Caco-2 (cell line): Measurements from ENCODE around the gene SCUBE3. TPM values are rescaled to one million over a fixed set of nuclear protein-coding genes. Genes with fewer than 3 reads are reported as not detected.

Experiments used
- BruUV-seq: library from RNA; stranded (reverse); fragments of 400-500 nt; replicated peaks from 2 replicates; lab custom pipeline; 2021; lab: Mats Ljungman, UMichigan
- CTCF ChIA-PET: fragments of 300-600 bp; sonication (Branson Sonifier 250); formaldehyde crosslinking; loops from one replicate; lab custom pipeline; 2022; ENCODE audit warnings: antibody characterized with exemption; lab: Charles Lee
- POLR2A ChIA-PET: fragments of 300-600 bp; sonication (Branson Sonifier 250); formaldehyde crosslinking; loops from one replicate; lab custom pipeline; 2022; ENCODE audit warnings: antibody characterized with exemption; lab: Charles Lee
- DNase-seq, 2 experiments: peaks; one replicate each; pipeline versions ENCODE4 v3.0.0 to v3.0.0-alpha.2; 2020 to 2022
- H3K27me3 ChIP-seq: replicated peaks from 2 replicates; pipeline ENCODE4 v1.6.0; 2011; ENCODE audit warnings: low read length; ENCODE audit not compliant: control insufficient read depth, insufficient read depth
- H3K36me3 ChIP-seq: 2 replicates; pipeline ENCODE4 v1.5.1; 2011; ENCODE audit warnings: low read length; ENCODE audit not compliant: control insufficient read depth, insufficient read depth
- H3K4me1 ChIP-seq: fragments of 250-450 bp; sonication (Bioruptor Pico); 2 replicates; pipeline ENCODE4 v1.5.1; 2020; ENCODE audit warnings: mild to moderate bottlenecking
- H3K4me3 ChIP-seq: 2 replicates; pipeline ENCODE4 v1.5.1; 2011; ENCODE audit warnings: low read depth, mild to moderate bottlenecking, control low read depth, low read length
- H3K9me3 ChIP-seq: fragments of 250-450 bp; sonication (Bioruptor Pico); 2 replicates; pipeline ENCODE4 v1.5.1; 2020; ENCODE audit warnings: mild to moderate bottlenecking, moderate library complexity
- H3K27ac Mint-ChIP-seq: one replicate; pipeline ENCODE4 v1.8.0; 2022; ENCODE audit warnings: mixed read lengths; ENCODE audit not compliant: unreplicated experiment
- H3K27me3 Mint-ChIP-seq: one replicate; pipeline ENCODE4 v1.8.0; 2022; ENCODE audit warnings: mixed read lengths; ENCODE audit not compliant: insufficient read depth, unreplicated experiment
- H3K36me3 Mint-ChIP-seq: one replicate; pipeline ENCODE4 v1.8.0; 2022; ENCODE audit warnings: mild to moderate bottlenecking, mixed read lengths; ENCODE audit not compliant: insufficient read depth, unreplicated experiment
- H3K4me1 Mint-ChIP-seq: one replicate; pipeline ENCODE4 v1.8.0; 2022; ENCODE audit warnings: low read depth, mixed read lengths; ENCODE audit not compliant: unreplicated experiment
- H3K4me3 Mint-ChIP-seq: one replicate; pipeline ENCODE4 v1.8.0; 2022; ENCODE audit warnings: mild to moderate bottlenecking, moderate library complexity, mixed read lengths; ENCODE audit not compliant: unreplicated experiment
- H3K9me3 Mint-ChIP-seq: one replicate; pipeline ENCODE4 v1.8.0; 2022; ENCODE audit warnings: mixed read lengths; ENCODE audit not compliant: unreplicated experiment
- intact Hi-C: fragments of 100-400 bp; cut with micrococcal nuclease; formaldehyde crosslinking; loops from one replicate; pipeline ENCODE4 v1.10.0; 2022; ENCODE audit not compliant: unreplicated experiment
- total RNA-seq: library from RNA; stranded (reverse); gene quantifications from 2 replicates; pipeline ENCODE4 v1.2.3, GENCODE V29; 2022
- TF ChIP-seq, protein P1 (sequence below), 2 experiments: fragments of 200-600 bp in 1 of 2; IDR thresholded peaks; 1 replicate in 1 of 2; 2 replicates in 1 of 2; pipeline versions ENCODE4 v1.5.1 to v1.8.0; 2011 to 2022; ENCODE audit warnings: antibody characterized with exemption in 1 of 2, control low read depth in 1 of 2, inconsistent platforms in 1 of 2, low read depth in 1 of 2, low read length in 1 of 2, mild to moderate bottlenecking in 1 of 2, moderate library complexity in 1 of 2; ENCODE audit not compliant: insufficient read depth in 1 of 2, severe bottlenecking in 1 of 2, unreplicated experiment in 1 of 2

Gene SCUBE3
- total RNA-seq, 1 experiment from 2014 or later: 1.3 TPM

DNA sequence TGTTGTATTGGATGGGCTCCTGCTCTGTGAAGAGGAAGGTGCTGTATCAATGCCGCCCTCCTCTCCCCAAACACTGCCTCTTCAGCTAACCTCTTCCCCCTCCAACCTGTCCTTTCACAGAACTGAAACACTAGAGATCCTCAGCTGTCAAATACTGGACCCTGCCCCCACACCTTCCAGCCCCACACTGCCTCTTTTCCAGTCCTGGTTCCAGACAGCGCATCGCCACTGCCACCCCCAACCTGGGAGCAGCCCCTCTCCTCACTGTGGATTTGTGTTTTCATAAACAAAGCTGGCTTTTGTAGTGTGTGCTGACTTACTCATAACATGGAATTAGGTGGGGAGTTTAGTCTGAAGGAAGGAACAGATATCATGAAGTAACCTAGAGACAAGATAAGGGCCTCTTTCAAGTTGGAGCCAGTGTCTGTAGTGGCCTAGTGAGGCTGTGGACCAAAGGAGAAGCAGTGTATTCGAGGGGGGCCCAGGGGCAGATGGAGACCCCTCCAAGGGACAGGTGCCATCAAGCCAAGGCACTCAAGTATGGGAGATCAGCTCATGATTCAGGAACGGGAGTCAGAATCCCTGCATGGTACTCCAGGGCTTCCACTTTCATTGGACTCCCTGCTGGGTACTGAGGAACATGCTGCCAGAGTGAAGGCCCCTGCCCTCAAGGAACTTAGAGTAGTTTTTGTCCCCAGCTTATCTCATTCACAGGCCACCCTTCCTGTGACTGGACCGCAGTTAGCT lies 2.1 kb downstream of the SCUBE3 start:
- DNase-seq: no peak
- ChIA-PET POLR2A (no interaction called here), CTCF (interaction anchor here (1.0 kb wide), 1 partner anchor 11 kb away, joined by 6 read pairs; no protein-coding TSS in a partner anchor)
- Mint-ChIP-seq H3K27ac (no peak overlapping the region), H3K4me1 (peaks cover 28% of the 10 kb centered on the region), H3K36me3 (no peaks in the 10 kb centered on the region), H3K9me3 (no peaks in the 10 kb centered on the region), H3K27me3 (no peaks in the 10 kb centered on the region), H3K4me3 (peak overlapping the region; percentile 17)
- Histone ChIP-seq H3K4me1 (peaks cover 11% of the 10 kb centered on the region), H3K27me3 (no peaks in the 10 kb centered on the region), H3K36me3 (no peaks in the 10 kb centered on the region), H3K9me3 (no peaks in the 10 kb centered on the region), H3K4me3 (no peak overlapping the region)
- TF ChIP-seq, protein P1, sequence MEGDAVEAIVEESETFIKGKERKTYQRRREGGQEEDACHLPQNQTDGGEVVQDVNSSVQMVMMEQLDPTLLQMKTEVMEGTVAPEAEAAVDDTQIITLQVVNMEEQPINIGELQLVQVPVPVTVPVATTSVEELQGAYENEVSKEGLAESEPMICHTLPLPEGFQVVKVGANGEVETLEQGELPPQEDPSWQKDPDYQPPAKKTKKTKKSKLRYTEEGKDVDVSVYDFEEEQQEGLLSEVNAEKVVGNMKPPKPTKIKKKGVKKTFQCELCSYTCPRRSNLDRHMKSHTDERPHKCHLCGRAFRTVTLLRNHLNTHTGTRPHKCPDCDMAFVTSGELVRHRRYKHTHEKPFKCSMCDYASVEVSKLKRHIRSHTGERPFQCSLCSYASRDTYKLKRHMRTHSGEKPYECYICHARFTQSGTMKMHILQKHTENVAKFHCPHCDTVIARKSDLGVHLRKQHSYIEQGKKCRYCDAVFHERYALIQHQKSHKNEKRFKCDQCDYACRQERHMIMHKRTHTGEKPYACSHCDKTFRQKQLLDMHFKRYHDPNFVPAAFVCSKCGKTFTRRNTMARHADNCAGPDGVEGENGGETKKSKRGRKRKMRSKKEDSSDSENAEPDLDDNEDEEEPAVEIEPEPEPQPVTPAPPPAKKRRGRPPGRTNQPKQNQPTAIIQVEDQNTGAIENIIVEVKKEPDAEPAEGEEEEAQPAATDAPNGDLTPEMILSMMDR (IDR thresholded peaks at IDR 0.05; ENCODE audit: insufficient read depth in 1 of 2, low read depth in 1 of 2, low read length in 1 of 2, severe bottlenecking in 1 of 2, unreplicated experiment in 1 of 2): no peak
- intact Hi-C loops: loop anchor here (5.0 kb wide), 1 partner anchor 434 kb away; no protein-coding TSS in a partner anchor
- BruUV-seq: no TSS peak

GRCh38 chr6:35216412-35216732 lies 2.6 kb downstream of the SCUBE3 start:
- POLR2A ChIA-PET: no interaction called here
- no peaks in the 10 kb centered on the region for H3K27me3 ChIP-seq
- Mint-ChIP-seq H3K27me3 (no peaks in the 10 kb centered on the region), H3K27ac (no peak overlapping the region), H3K9me3 (no peaks in the 10 kb centered on the region), H3K36me3 (no peaks in the 10 kb centered on the region), H3K4me3 (no peak overlapping the region), H3K4me1 (peaks cover 28% of the 10 kb centered on the region)
- TF ChIP-seq, protein P1 (IDR thresholded peaks at IDR 0.05; ENCODE audit: insufficient read depth in 1 of 2, low read depth in 1 of 2, low read length in 1 of 2, severe bottlenecking in 1 of 2, unreplicated experiment in 1 of 2): no peak
- H3K36me3 ChIP-seq: no peaks in the 10 kb centered on the region
- CTCF ChIA-PET: no interaction called here
- no TSS peak for BruUV-seq
- no peak for DNase-seq
- no peaks in the 10 kb centered on the region for H3K9me3 ChIP-seq
- H3K4me1 ChIP-seq: peaks cover 11% of the 10 kb centered on the region
- intact Hi-C loops: loop anchor here (5.0 kb wide), 1 partner anchor 434 kb away; no protein-coding TSS in a partner anchor
- no peak overlapping the region for H3K4me3 ChIP-seq

GRCh38 chr6:35216851-35217811 lies 3.4 kb downstream of the SCUBE3 start:
- peaks cover 28% of the 10 kb centered on the region for H3K4me1 Mint-ChIP-seq
- no peaks in the 10 kb centered on the region for H3K36me3 ChIP-seq

More at GRCh38 chr6:35216851-35217811, 3.4 kb downstream of the SCUBE3 start:
- intact Hi-C loops: loop anchor here (5.0 kb wide), 1 partner anchor 435 kb away; no protein-coding TSS in a partner anchor
- CTCF ChIA-PET: no interaction called here
- TF ChIP-seq, protein P1 (IDR thresholded peaks at IDR 0.05; ENCODE audit: insufficient read depth in 1 of 2, low read depth in 1 of 2, low read length in 1 of 2, severe bottlenecking in 1 of 2, unreplicated experiment in 1 of 2): no peak
- BruUV-seq: no TSS peak
- DNase-seq: no peak
- H3K27me3 ChIP-seq: no peaks in the 10 kb centered on the region
- H3K36me3 Mint-ChIP-seq: no peaks in the 10 kb centered on the region
- H3K4me1 ChIP-seq: peaks cover 11% of the 10 kb centered on the region
- POLR2A ChIA-PET: no interaction called here
- H3K27ac Mint-ChIP-seq: peak overlapping the region; percentile 1
- no peak overlapping the region for H3K4me3 Mint-ChIP-seq
- H3K9me3 Mint-ChIP-seq: no peaks in the 10 kb centered on the region
- no peaks in the 10 kb centered on the region for H3K9me3 ChIP-seq
- no peak overlapping the region for H3K4me3 ChIP-seq
- no peaks in the 10 kb centered on the region for H3K27me3 Mint-ChIP-seq
